Astrocyte (in vitro differentiated cells and primary cell): ENCODE measurements around the gene PRKCB. TPM values are rescaled to one million over a fixed set of nuclear protein-coding genes. Genes with fewer than 3 reads are reported as not detected.
A peak's percentile ranks its signal among the peaks of the same experiment; 100 is the strongest.

Experiments
- DNase-seq: peaks from one replicate; pipeline ENCODE4 v3.0.0-alpha.2; 2010; ENCODE audit warnings: low read depth
- FAIRE-seq: peaks from 2 replicates; lab custom pipeline; 2011; peaks lifted over from hg19 to GRCh38; lab: Jason Lieb, UNC
- H2AFZ ChIP-seq: 2 replicates; pipeline ENCODE4 v1.6.0; 2012; ENCODE audit warnings: low read depth, low read length, inconsistent platforms
- H3K27ac ChIP-seq: 2 replicates; pipeline ENCODE4 v1.5.1; 2011; ENCODE audit warnings: low read depth, low read length, inconsistent platforms
- H3K27me3 ChIP-seq: 2 replicates; pipeline ENCODE4 v1.6.0; 2011; ENCODE audit warnings: low read length, inconsistent platforms; ENCODE audit not compliant: insufficient read depth
- H3K36me3 ChIP-seq: 2 replicates; pipeline ENCODE4 v1.5.1; 2011; ENCODE audit warnings: low read length, inconsistent platforms; ENCODE audit not compliant: insufficient read depth
- H3K4me1 ChIP-seq: 2 replicates; pipeline ENCODE4 v1.5.1; 2011; ENCODE audit warnings: low read length, inconsistent platforms; ENCODE audit not compliant: insufficient read depth
- H3K4me2 ChIP-seq: 2 replicates; pipeline ENCODE4 v1.6.0; 2012; ENCODE audit warnings: low read length, inconsistent platforms
- H3K4me3 ChIP-seq: 2 replicates; pipeline ENCODE4 v1.5.1; 2011; ENCODE audit warnings: low read depth, mild to moderate bottlenecking, low read length, inconsistent platforms; ENCODE audit not compliant: insufficient read depth
- H3K79me2 ChIP-seq: 2 replicates; pipeline ENCODE4 v1.6.0; 2012; ENCODE audit warnings: mild to moderate bottlenecking, low read length, inconsistent platforms; ENCODE audit not compliant: insufficient read depth
- H3K9ac ChIP-seq: 2 replicates; pipeline ENCODE4 v1.6.0; 2012; ENCODE audit warnings: mild to moderate bottlenecking, low read length, inconsistent platforms
- H3K9me3 ChIP-seq: 2 replicates; pipeline ENCODE4 v1.5.1; 2012; ENCODE audit warnings: low read depth, mild to moderate bottlenecking, low read length, inconsistent platforms; ENCODE audit not compliant: insufficient read depth
- H4K20me1 ChIP-seq: 2 replicates; pipeline ENCODE4 v1.6.0; 2012; ENCODE audit warnings: low read length, inconsistent platforms; ENCODE audit not compliant: insufficient read depth
- H3K27ac Mint-ChIP-seq: one replicate; pipeline ENCODE4 v1.8.0; 2021; ENCODE audit warnings: mild to moderate bottlenecking, mixed read lengths; ENCODE audit not compliant: unreplicated experiment
- H3K27me3 Mint-ChIP-seq: one replicate; pipeline ENCODE4 v1.8.0; 2021; ENCODE audit warnings: low read depth, mixed read lengths; ENCODE audit not compliant: unreplicated experiment
- H3K36me3 Mint-ChIP-seq: one replicate; pipeline ENCODE4 v1.8.0; 2021; ENCODE audit warnings: low read depth, mixed read lengths; ENCODE audit not compliant: unreplicated experiment
- H3K4me1 Mint-ChIP-seq: one replicate; pipeline ENCODE4 v1.8.0; 2021; ENCODE audit warnings: low read depth, mixed read lengths; ENCODE audit not compliant: unreplicated experiment
- H3K4me3 Mint-ChIP-seq: one replicate; pipeline ENCODE4 v1.8.0; 2021; ENCODE audit warnings: mild to moderate bottlenecking, moderate library complexity, mixed read lengths; ENCODE audit not compliant: unreplicated experiment
- H3K9me3 Mint-ChIP-seq: one replicate; pipeline ENCODE4 v1.8.0; 2021; ENCODE audit warnings: mild to moderate bottlenecking, mixed read lengths; ENCODE audit not compliant: unreplicated experiment
- EZH2 ChIP-seq: IDR thresholded peaks from 2 replicates; pipeline ENCODE4 v1.6.1; 2012; ENCODE audit warnings: mild to moderate bottlenecking, low read length, inconsistent platforms; ENCODE audit not compliant: insufficient read depth
- total RNA-seq: library from RNA; stranded (reverse); gene quantifications from 2 replicates; pipeline ENCODE4 v1.2.1, GENCODE V29; 2021
- TF ChIP-seq, protein P1 (sequence below): IDR thresholded peaks from 2 replicates; pipeline ENCODE4 v1.5.1; 2011; ENCODE audit warnings: low read depth, mild to moderate bottlenecking, inconsistent platforms, low read length, moderate library complexity; ENCODE audit not compliant: insufficient read depth

The PRKCB gene
- total RNA-seq, 1 donor from 2014 or later, result 2.5 TPM

DNA sequence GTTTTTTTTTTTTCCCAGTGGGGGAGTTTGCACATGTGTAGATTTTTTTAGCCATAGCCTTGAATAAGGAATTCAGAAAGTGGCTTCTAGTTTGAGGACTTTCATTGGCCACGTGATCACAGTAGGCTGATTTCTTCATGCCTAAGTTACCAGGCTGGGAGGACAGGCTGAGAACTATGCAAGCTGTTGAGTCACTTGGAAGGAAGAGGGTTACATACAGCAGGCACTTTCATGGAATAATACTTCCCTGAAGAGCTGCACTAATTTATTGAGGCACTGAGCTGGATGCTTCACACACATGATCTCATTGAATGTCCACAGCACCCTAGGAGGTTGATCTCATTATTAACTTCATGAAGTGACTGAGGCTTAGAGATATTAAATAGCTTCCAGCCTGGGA lies 22.8 kb downstream of the PRKCB start:
- Histone ChIP-seq H3K9ac (no peak overlapping the region), H3K4me1 (no peaks in the 10 kb centered on the region), H3K27ac (no peak overlapping the region), H2AFZ (no peak overlapping the region), H3K79me2 (no peaks in the 10 kb centered on the region), H3K4me3 (no peak overlapping the region), H3K4me2 (no peak overlapping the region), H3K27me3 (peaks cover 2% of the 10 kb centered on the region), H3K9me3 (no peaks in the 10 kb centered on the region), H4K20me1 (no peaks in the 10 kb centered on the region), H3K36me3 (no peaks in the 10 kb centered on the region)
- TF ChIP-seq EZH2, result no peak
- TF ChIP-seq, protein P1, sequence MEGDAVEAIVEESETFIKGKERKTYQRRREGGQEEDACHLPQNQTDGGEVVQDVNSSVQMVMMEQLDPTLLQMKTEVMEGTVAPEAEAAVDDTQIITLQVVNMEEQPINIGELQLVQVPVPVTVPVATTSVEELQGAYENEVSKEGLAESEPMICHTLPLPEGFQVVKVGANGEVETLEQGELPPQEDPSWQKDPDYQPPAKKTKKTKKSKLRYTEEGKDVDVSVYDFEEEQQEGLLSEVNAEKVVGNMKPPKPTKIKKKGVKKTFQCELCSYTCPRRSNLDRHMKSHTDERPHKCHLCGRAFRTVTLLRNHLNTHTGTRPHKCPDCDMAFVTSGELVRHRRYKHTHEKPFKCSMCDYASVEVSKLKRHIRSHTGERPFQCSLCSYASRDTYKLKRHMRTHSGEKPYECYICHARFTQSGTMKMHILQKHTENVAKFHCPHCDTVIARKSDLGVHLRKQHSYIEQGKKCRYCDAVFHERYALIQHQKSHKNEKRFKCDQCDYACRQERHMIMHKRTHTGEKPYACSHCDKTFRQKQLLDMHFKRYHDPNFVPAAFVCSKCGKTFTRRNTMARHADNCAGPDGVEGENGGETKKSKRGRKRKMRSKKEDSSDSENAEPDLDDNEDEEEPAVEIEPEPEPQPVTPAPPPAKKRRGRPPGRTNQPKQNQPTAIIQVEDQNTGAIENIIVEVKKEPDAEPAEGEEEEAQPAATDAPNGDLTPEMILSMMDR, result no peak
- Mint-ChIP-seq H3K27ac (peak overlapping the region; percentile 10), H3K9me3 (no peaks in the 10 kb centered on the region), H3K27me3 (peaks cover 5% of the 10 kb centered on the region), H3K4me3 (no peak overlapping the region), H3K4me1 (peaks cover 11% of the 10 kb centered on the region), H3K36me3 (no peaks in the 10 kb centered on the region)
- FAIRE-seq (no peak), DNase-seq (no peak)

DNA sequence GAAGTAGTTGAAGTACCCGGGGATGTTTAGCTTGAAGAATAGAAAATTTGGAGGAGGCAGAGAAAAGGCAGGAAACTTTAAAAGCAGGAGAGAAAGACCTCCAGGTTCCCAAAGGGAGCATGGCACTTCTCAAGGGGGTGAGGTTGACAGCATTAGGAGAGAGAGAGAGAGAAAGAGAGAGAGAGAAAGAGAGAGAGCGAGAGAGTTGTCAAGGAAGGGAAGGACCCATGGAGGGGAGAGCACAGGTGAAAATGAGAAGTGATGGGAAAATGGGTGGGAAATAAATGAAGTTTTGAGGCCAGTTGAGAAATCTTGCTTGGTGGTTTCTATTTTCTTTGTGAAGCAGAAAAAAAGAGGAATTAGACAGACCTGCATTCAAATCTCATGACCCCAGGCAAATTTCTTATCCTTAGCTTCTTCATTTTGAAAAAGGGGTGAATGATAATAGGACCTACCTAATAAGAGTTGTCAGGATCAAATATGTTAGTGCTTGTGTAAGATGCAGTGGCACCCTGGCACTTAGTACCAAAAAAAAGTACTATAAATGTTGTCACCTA lies 24.0 kb downstream of the PRKCB start:
- Histone ChIP-seq H3K4me3 (no peak overlapping the region), H3K9me3 (no peaks in the 10 kb centered on the region), H3K27me3 (peaks cover 2% of the 10 kb centered on the region), H3K79me2 (no peaks in the 10 kb centered on the region), H3K36me3 (no peaks in the 10 kb centered on the region), H3K4me2 (no peak overlapping the region), H3K9ac (no peak overlapping the region), H3K27ac (no peak overlapping the region), H3K4me1 (no peaks in the 10 kb centered on the region), H2AFZ (no peak overlapping the region), H4K20me1 (no peaks in the 10 kb centered on the region)
- TF ChIP-seq, protein P1, result no peak
- no peak for TF ChIP-seq EZH2
- no peaks in the 10 kb centered on the region for H3K36me3 Mint-ChIP-seq
- no peak overlapping the region for H3K27ac Mint-ChIP-seq
- H3K4me1 Mint-ChIP-seq, result peaks cover 11% of the 10 kb centered on the region
- H3K4me3 Mint-ChIP-seq, result no peak overlapping the region
- FAIRE-seq (no peak), DNase-seq (no peak)
- peaks cover 5% of the 10 kb centered on the region for H3K27me3 Mint-ChIP-seq
- no peaks in the 10 kb centered on the region for H3K9me3 Mint-ChIP-seq

GRCh38 chr16:23861874-23862273 lies 26.1 kb downstream of the PRKCB start:
- Histone ChIP-seq H3K79me2 (no peaks in the 10 kb centered on the region), H3K4me3 (no peak overlapping the region), H3K4me1 (no peaks in the 10 kb centered on the region), H3K27me3 (peaks cover 2% of the 10 kb centered on the region), H3K27ac (no peak overlapping the region), H3K36me3 (no peaks in the 10 kb centered on the region), H2AFZ (no peak overlapping the region), H4K20me1 (no peaks in the 10 kb centered on the region), H3K4me2 (no peak overlapping the region), H3K9me3 (no peaks in the 10 kb centered on the region), H3K9ac (no peak overlapping the region)
- TF ChIP-seq EZH2, result no peak
- no peak for DNase-seq
- Mint-ChIP-seq H3K9me3 (no peaks in the 10 kb centered on the region), H3K4me3 (no peak overlapping the region), H3K27me3 (peaks cover 12% of the 10 kb centered on the region), H3K4me1 (peaks cover 5% of the 10 kb centered on the region), H3K36me3 (no peaks in the 10 kb centered on the region), H3K27ac (no peak overlapping the region)
- no peak for FAIRE-seq
